HUES6 (cell line): ENCODE data around the gene MED31.
A peak's percentile ranks its signal among the peaks of the same experiment; 100 is the strongest.

ENCODE experiments used
- H3K27ac ChIP-seq: 2 replicates; pipeline ENCODE4 v1.7.0; 2013; ENCODE audit warnings: low read depth, mild to moderate bottlenecking, low read length, inconsistent platforms
- H3K27me3 ChIP-seq: 2 replicates; pipeline ENCODE4 v1.6.1; 2013; ENCODE audit warnings: low read length; ENCODE audit not compliant: control insufficient read depth, insufficient read depth
- H3K36me3 ChIP-seq: 2 replicates; pipeline ENCODE4 v1.6.1; 2013; ENCODE audit warnings: low read length; ENCODE audit not compliant: control insufficient read depth, insufficient read depth
- H3K4me1 ChIP-seq: 2 replicates; pipeline ENCODE4 v1.6.1; 2013; ENCODE audit warnings: low read length; ENCODE audit not compliant: control insufficient read depth, insufficient read depth
- H3K4me3 ChIP-seq: 2 replicates; pipeline ENCODE4 v1.5.1; 2013; ENCODE audit warnings: low read depth, low read length
- H3K9ac ChIP-seq: one replicate; pipeline ENCODE4 v1.6.1; 2013; ENCODE audit warnings: mild to moderate bottlenecking, low read length
- H3K9me3 ChIP-seq: 2 replicates; pipeline ENCODE4 v1.6.1; 2013; ENCODE audit warnings: low read depth, low read length; ENCODE audit not compliant: control insufficient read depth, insufficient read depth

The MED31 gene

DNA sequence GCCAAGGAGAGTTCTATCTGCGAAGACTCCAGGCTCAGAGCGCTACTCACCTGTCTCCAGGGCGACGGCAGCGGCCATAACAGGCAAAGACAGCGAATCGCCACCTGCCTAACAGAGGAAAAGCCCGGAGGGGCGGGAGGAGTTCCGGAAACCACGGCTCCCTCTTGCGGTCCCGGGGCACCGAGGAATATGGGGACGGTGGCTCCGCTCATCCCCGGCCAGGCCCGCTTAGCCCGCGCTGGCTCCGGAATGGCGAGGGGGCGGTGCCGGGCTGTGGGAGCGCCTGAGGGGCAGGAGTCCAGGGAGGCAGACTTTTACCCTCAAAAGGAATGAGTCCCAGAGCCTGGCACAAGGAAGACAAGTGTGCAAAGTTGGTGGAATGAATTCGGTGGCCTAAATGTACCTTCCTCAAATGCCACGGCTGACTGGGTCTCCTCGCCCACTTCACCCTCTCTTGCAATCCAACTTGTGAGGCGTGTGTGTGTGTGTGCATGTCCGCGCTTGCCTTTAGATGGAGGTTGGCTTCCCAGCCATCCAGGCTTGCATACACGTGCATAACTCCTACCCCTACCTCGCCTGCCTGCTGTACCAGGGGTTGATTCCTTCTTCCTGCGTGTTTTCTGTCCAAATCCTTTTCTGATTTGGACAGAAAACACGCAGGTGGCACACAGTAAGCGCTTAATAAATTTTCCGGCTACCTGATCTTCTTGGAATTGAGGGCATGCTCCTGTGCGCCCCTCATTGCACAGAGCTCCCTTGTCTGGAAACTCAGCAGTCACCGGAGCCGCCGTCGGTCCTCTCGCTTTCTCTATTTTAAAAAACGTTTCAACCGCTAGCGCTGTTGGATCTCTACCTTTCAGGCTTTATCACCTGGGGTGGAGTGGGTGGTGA lies 3.7 kb upstream of the MED31 start:
- Histone ChIP-seq H3K27me3 (peaks cover 64% of the 10 kb centered on the region), H3K4me3 (peak overlapping the region; percentile 62), H3K27ac (no peak overlapping the region), H3K36me3 (no peaks in the 10 kb centered on the region), H3K4me1 (peaks cover 30% of the 10 kb centered on the region; the same call in 1 of the 2 replicates), H3K9ac (peak overlapping the region; percentile 46), H3K9me3 (no peaks in the 10 kb centered on the region)

DNA sequence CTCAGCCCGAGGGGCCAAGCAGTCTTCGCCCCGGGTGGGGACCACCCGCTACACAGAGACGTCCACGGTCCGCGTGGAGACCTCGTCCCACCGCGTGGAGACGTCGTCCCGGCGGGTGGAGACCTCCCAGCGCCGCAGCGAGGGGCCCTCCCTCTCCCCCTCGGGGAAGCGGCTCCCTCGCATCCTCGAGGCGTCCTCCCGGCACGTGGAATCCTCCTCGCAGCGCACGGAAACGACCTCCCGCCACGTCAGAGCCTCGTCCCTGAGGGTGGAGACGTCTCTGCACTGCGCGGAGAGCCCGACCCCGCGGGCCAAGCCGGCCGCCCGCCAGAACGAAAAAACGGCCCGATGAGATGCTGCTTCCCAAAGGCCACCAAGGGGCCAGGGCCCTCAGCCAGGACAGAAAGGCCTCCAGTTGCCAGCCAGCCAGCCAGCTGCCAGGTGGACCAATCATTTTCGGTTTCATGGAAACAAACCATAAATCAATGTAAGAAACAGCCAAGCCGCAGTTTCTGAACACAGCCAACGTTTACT lies 581 bp upstream of the MED31 start:
- H3K4me3 ChIP-seq: peak overlapping the region; percentile 80
- H3K27ac ChIP-seq: no peak overlapping the region; the same call in 1 of the 2 replicates
- H3K4me1 ChIP-seq: peaks cover 30% of the 10 kb centered on the region; the same call in 1 of the 2 replicates
- peaks cover 16% of the 10 kb centered on the region for H3K36me3 ChIP-seq
- H3K27me3 ChIP-seq: peaks cover 39% of the 10 kb centered on the region
- H3K9me3 ChIP-seq: no peaks in the 10 kb centered on the region
- peak overlapping the region; percentile 41 for H3K9ac ChIP-seq

GRCh38 chr17:6648181-6648580 lies 3.2 kb downstream of the MED31 start:
- Histone ChIP-seq H3K9me3 (no peaks in the 10 kb centered on the region), H3K27me3 (0 out of 2 replicates have a peak, but pooled peaks cover 1% of the 10 kb centered on the region), H3K36me3 (peaks cover 48% of the 10 kb centered on the region), H3K4me1 (peaks cover 11% of the 10 kb centered on the region; the same call in 1 of the 2 replicates), H3K9ac (no peak overlapping the region), H3K27ac (no peak overlapping the region), H3K4me3 (no peak overlapping the region)

DNA sequence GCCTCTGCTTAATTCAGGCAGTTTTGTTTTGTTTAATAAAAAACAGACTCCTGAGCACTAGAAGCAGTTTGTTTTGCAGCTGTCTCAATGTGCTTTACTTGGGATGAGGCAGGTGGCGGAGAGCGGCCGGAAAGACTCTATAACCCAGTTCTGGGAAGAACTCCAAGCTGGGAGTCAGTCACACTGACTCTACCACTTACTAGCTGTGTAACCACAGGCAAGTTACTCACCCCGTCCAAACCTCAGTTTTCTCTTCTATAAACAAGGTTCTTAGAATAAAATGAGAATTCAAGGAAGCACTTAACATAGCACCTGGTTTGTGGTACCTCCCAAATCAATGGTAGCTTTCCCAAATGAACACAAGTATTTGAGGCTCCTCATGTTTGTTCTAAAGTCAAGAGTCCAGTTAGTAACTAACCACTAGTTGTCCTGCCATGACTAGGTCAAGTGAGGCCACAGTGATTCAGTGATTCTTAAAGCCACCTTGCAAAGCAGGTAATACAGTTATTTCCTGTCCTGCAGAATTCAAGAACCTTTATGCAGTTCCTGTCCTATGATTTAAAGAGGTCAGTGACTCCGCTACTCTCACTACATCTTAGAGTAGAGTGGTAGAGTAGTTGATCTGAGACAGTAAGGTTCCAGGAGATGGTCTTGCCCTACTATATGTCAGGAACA lies 7.8 kb downstream of the MED31 start:
- no peaks in the 10 kb centered on the region for H3K9me3 ChIP-seq
- no peaks in the 10 kb centered on the region for H3K27me3 ChIP-seq
- H3K4me3 ChIP-seq: no peak overlapping the region
- H3K36me3 ChIP-seq: peaks cover 53% of the 10 kb centered on the region
- no peak overlapping the region for H3K27ac ChIP-seq
- no peak overlapping the region for H3K9ac ChIP-seq
- H3K4me1 ChIP-seq: peaks cover 8% of the 10 kb centered on the region

- Histone ChIP-seq H3K27ac (no peak overlapping the region), H3K9ac (no peak overlapping the region), H3K9me3 (no peaks in the 10 kb centered on the region), H3K27me3 (no peaks in the 10 kb centered on the region), H3K4me1 (peaks cover 8% of the 10 kb centered on the region), H3K4me3 (no peak overlapping the region), H3K36me3 (peaks cover 48% of the 10 kb centered on the region)
Observed at GRCh38 chr17:6642592-6642991, 8.8 kb downstream of the MED31 start.

GRCh38 chr17:6641247-6641863 lies 10.1 kb downstream of the MED31 start:
- H3K9me3 ChIP-seq: no peaks in the 10 kb centered on the region
- peak overlapping the region; percentile 73 for H3K4me3 ChIP-seq
- H3K27ac ChIP-seq: peak overlapping the region; percentile 93; the same call in 1 of the 2 replicates
- H3K4me1 ChIP-seq: peaks cover 8% of the 10 kb centered on the region
- H3K27me3 ChIP-seq: no peaks in the 10 kb centered on the region
- H3K36me3 ChIP-seq: peaks cover 42% of the 10 kb centered on the region
- H3K9ac ChIP-seq: peak overlapping the region; percentile 95

- Histone ChIP-seq H3K27me3 (no peaks in the 10 kb centered on the region), H3K9ac (peak within 1 kb of the TSS; percentile 95), H3K36me3 (peaks cover 37% of the 10 kb centered on the region), H3K4me1 (peaks cover 8% of the 10 kb centered on the region), H3K27ac (peak within 1 kb of the TSS; percentile 93), H3K9me3 (no peaks in the 10 kb centered on the region), H3K4me3 (peak within 1 kb of the TSS; percentile 73)
Observed at GRCh38 chr17:6640536-6641246, 10.7 kb downstream of the MED31 start, which contains the start of the genes KIAA0753 and TXNDC17. KIAA0753 (minus strand) TSS chr17:6640711; CDS start chr17:6635103, 5,608 bp downstream. TXNDC17 (plus strand) TSS chr17:6641060; CDS start chr17:6641083, 23 bp downstream.

- peak overlapping the region; percentile 95 for H3K9ac ChIP-seq
- H3K4me1 ChIP-seq: peaks cover 8% of the 10 kb centered on the region
- H3K9me3 ChIP-seq: no peaks in the 10 kb centered on the region
- peak overlapping the region; percentile 93 for H3K27ac ChIP-seq
- H3K4me3 ChIP-seq: peak overlapping the region; percentile 73
- H3K27me3 ChIP-seq: no peaks in the 10 kb centered on the region
- peaks cover 34% of the 10 kb centered on the region for H3K36me3 ChIP-seq
Observed at GRCh38 chr17:6639586-6640535, 11.5 kb downstream of the MED31 start.

DNA sequence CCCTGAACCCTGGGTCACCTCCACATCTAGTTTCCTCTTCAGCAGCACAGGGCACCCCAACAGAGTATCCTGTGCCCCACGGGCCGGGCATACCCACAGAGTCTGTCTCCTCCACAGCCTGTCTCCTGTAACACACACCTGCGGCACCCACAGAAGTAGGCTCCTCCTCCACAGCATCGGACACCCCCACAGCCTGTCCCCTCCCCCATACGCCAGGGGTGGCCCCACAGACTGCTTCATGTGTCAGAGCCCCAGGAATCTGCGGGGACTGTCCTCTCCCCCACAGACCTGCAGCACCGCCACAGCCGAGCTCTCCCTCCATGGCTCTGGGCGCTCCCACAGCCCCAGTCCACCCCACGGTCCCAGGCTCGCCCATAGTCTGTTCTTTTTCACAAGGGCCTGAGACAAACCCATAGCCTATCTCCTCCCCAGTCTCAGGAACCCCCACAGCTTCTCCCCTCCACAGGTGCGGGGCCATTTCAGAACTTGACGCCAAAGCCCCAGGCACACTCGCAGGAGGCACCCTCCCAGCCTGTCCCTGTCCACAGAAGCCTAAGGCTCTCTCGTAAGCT lies 12.3 kb downstream of the MED31 start:
- H3K36me3 ChIP-seq: peaks cover 32% of the 10 kb centered on the region
- H3K4me3 ChIP-seq: peak overlapping the region; percentile 73
- H3K27ac ChIP-seq: no peak overlapping the region

More for the DNA sequence above, 12.3 kb downstream of the MED31 start:
- Histone ChIP-seq H3K27me3 (no peaks in the 10 kb centered on the region), H3K9me3 (no peaks in the 10 kb centered on the region), H3K9ac (peak overlapping the region; percentile 95), H3K4me1 (peaks cover 8% of the 10 kb centered on the region)
